Measurements from ENCODE around the gene NALCN. TPM values are rescaled to one million over a fixed set of nuclear protein-coding genes. Genes with fewer than 3 reads are reported as not detected.

The NALCN gene
- total and polyA plus RNA-seq, 10 of the 15 experiments (the other 5 are each of a cell fraction or from before 2014, with no cell fraction given) = under 0.01 TPM; not detected in 9

DNA sequence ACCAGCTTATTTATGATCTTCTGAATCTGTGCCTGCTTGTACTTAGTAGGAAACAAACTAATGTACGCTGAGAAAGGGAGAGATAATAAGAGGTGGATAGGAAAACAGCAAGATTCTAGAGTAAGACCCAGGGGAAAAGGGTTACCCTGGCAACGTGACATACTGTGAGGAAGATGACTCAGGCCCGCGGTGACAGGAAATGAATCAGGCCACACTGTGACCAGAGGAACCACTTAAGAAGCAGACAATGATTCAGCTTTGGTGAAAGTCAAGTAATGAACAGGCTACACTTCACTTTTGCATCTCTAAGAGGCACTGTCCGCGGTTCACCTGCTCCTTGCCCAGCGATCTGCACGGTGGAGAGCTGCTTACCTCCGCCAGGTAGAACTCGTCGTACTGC lies 158.2 kb downstream of the NALCN start (continued):
- TF ChIP-seq, protein P1, sequence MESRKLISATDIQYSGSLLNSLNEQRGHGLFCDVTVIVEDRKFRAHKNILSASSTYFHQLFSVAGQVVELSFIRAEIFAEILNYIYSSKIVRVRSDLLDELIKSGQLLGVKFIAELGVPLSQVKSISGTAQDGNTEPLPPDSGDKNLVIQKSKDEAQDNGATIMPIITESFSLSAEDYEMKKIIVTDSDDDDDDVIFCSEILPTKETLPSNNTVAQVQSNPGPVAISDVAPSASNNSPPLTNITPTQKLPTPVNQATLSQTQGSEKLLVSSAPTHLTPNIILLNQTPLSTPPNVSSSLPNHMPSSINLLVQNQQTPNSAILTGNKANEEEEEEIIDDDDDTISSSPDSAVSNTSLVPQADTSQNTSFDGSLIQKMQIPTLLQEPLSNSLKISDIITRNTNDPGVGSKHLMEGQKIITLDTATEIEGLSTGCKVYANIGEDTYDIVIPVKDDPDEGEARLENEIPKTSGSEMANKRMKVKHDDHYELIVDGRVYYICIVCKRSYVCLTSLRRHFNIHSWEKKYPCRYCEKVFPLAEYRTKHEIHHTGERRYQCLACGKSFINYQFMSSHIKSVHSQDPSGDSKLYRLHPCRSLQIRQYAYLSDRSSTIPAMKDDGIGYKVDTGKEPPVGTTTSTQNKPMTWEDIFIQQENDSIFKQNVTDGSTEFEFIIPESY (IDR thresholded peaks at IDR 0.05) = no peak
- peak; percentile 80 for TF ChIP-seq MTA2 (IDR thresholded peaks at IDR 0.05; ENCODE audit: low read depth)
- no peak for TF ChIP-seq SREBF2 (IDR thresholded peaks at IDR 0.05; ENCODE audit: low read length)
- peak; percentile 23; the same call in 1 of the 2 replicates for TF ChIP-seq CREM (IDR thresholded peaks at IDR 0.05; ENCODE audit: low read depth)
- TF ChIP-seq GATAD2B (conservative IDR thresholded peaks at IDR 0.05; ENCODE audit: low read depth) = no peak
- TF ChIP-seq NBN (IDR thresholded peaks at IDR 0.05) = peak; percentile 43; the same call in 1 of the 2 replicates
- TF ChIP-seq SRF (IDR thresholded peaks at IDR 0.05; ENCODE audit: low read depth in 2 of 2, low read length in 2 of 2) = no peak
- TF ChIP-seq CEBPZ (IDR thresholded peaks at IDR 0.05; ENCODE audit: low read depth, low read length) = no peak
- TF ChIP-seq POU2F2 (IDR thresholded peaks at IDR 0.05; ENCODE audit: borderline replicate concordance, low read depth, low read length) = peak; percentile 57; the same call in 1 of the 3 replicates
- TF ChIP-seq ATF7 (IDR thresholded peaks at IDR 0.05; ENCODE audit: low read depth) = peak; percentile 85
- TF ChIP-seq BMI1 (IDR thresholded peaks at IDR 0.05; ENCODE audit: borderline replicate concordance) = peak; percentile 89
- TF ChIP-seq TAF1 (IDR thresholded peaks at IDR 0.05; ENCODE audit: borderline replicate concordance, low read depth, low read length) = no peak
- no peak for TF ChIP-seq SREBF1 (IDR thresholded peaks at IDR 0.05; ENCODE audit: low read length)
- TF ChIP-seq MEF2B (IDR thresholded peaks at IDR 0.05; ENCODE audit: partially characterized antibody, poor library complexity, severe bottlenecking) = peak; percentile 93
- TF ChIP-seq NKRF (conservative IDR thresholded peaks at IDR 0.05) = no peak
- TF ChIP-seq, protein P2, sequence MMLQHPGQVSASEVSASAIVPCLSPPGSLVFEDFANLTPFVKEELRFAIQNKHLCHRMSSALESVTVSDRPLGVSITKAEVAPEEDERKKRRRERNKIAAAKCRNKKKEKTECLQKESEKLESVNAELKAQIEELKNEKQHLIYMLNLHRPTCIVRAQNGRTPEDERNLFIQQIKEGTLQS (IDR thresholded peaks at IDR 0.05; ENCODE audit: borderline replicate concordance, extremely low read depth, low read depth, low read length) = no peak
- TF ChIP-seq PKNOX1 (IDR thresholded peaks at IDR 0.05) = peak; percentile 24; the same call in 1 of the 2 replicates
- TF ChIP-seq EGR1 (IDR thresholded peaks at IDR 0.05; ENCODE audit: borderline replicate concordance in 1 of 2, low read depth in 2 of 2, low read length in 2 of 2) = no peak
- no peak for TF ChIP-seq SIN3A (IDR thresholded peaks at IDR 0.05; ENCODE audit: low read depth, low read length)
- TF ChIP-seq ZBED1 (IDR thresholded peaks at IDR 0.05; ENCODE audit: borderline replicate concordance) = no peak
- no peak for TF ChIP-seq SMC3 (IDR thresholded peaks at IDR 0.05; ENCODE audit: borderline replicate concordance, low read length)
- peak; percentile 70 for TF ChIP-seq NR2C1 (IDR thresholded peaks at IDR 0.05)
- TF ChIP-seq ZNF24 (IDR thresholded peaks at IDR 0.05) = peak; percentile 75
